ENCODE measurements around the gene IMMP2L. TPM values are rescaled to one million over a fixed set of nuclear protein-coding genes. Genes with fewer than 3 reads are reported as not detected.

Gene IMMP2L
- total RNA-seq, 1 donor: 8.2 TPM

- H3K4me3 ChIP-seq (ENCODE audit: low read depth, low read length): no peak overlapping the region
- TF ChIP-seq CTCF (IDR thresholded peaks at IDR 0.05; ENCODE audit: insufficient read depth, low read depth, low read length): no peak
- no peak for DNase-seq (ENCODE audit: low read depth)
These were observed 174.3 kb downstream of the IMMP2L start for GRCh38 chr7:111388016-111388415.

GRCh38 chr7:111384065-111384891 lies 178.0 kb downstream of the IMMP2L start:
- H3K4me3 ChIP-seq (ENCODE audit: low read depth, low read length): no peak overlapping the region
- DNase-seq (ENCODE audit: low read depth): peak; percentile 39
- no peak for TF ChIP-seq CTCF (IDR thresholded peaks at IDR 0.05; ENCODE audit: insufficient read depth, low read depth, low read length)

GRCh38 chr7:111383133-111383532 lies 179.2 kb downstream of the IMMP2L start:
- H3K4me3 ChIP-seq (ENCODE audit: low read depth, low read length): no peak overlapping the region
- no peak for DNase-seq (ENCODE audit: low read depth)
- TF ChIP-seq CTCF (IDR thresholded peaks at IDR 0.05; ENCODE audit: insufficient read depth, low read depth, low read length): no peak

GRCh38 chr7:111381590-111381989 lies 180.7 kb downstream of the IMMP2L start:
- no peak overlapping the region for H3K4me3 ChIP-seq (ENCODE audit: low read depth, low read length)
- TF ChIP-seq CTCF (IDR thresholded peaks at IDR 0.05; ENCODE audit: insufficient read depth, low read depth, low read length): no peak
- no peak for DNase-seq (ENCODE audit: low read depth)

- H3K4me3 ChIP-seq (ENCODE audit: low read depth, low read length): no peak overlapping the region
- TF ChIP-seq CTCF (IDR thresholded peaks at IDR 0.05; ENCODE audit: insufficient read depth, low read depth, low read length): no peak
- no peak for DNase-seq (ENCODE audit: low read depth)
These were observed 181.3 kb downstream of the IMMP2L start for GRCh38 chr7:111380945-111381344.

- H3K4me3 ChIP-seq (ENCODE audit: low read depth, low read length): no peak overlapping the region
- DNase-seq (ENCODE audit: low read depth): no peak
- TF ChIP-seq CTCF (IDR thresholded peaks at IDR 0.05; ENCODE audit: insufficient read depth, low read depth, low read length): no peak
These were observed 188.3 kb downstream of the IMMP2L start for GRCh38 chr7:111374027-111374426.

- no peak for TF ChIP-seq CTCF (IDR thresholded peaks at IDR 0.05; ENCODE audit: insufficient read depth, low read depth, low read length)
- no peak for DNase-seq (ENCODE audit: low read depth)
- no peak overlapping the region for H3K4me3 ChIP-seq (ENCODE audit: low read depth, low read length)
These were observed 190.9 kb downstream of the IMMP2L start for GRCh38 chr7:111371437-111371836.

All from fibroblast of villous mesenchyme (primary cell).